Activated CD4-positive, alpha-beta T cell treated with anti-CD3 and anti-CD28 coated beads, Interleukin-2, amount 50 U/mL, for 24 hours (primary cell): ENCODE data around the gene CARD11.

Source experiments
- DNase-seq, 2 donors: peaks; one replicate each; pipeline ENCODE4 v3.0.0-alpha.2; 2020; ENCODE audit warnings: low read depth in 1 of 2, low spot score in 1 of 2

Gene CARD11

DNA sequence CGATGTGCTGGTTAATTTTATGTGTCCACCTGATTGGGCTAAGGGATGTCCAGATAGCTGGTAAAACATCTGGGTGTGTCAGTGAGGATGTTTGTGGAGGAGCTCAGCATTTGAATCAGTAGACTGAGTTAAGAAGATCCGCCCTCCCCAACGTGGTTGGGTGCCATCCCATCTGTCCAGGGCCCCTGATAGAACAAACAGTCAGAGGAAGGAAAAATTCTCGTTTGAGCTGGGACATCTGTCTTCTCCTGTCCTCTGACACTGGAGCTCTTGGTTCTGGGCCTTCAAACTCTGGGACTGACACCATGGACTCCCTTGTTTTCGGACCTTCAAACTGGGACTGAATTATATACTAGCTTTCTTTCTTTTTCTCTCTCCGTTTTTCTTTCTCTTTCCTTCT is 59.6 kb downstream of the CARD11 start:
- no peak for DNase-seq

DNA sequence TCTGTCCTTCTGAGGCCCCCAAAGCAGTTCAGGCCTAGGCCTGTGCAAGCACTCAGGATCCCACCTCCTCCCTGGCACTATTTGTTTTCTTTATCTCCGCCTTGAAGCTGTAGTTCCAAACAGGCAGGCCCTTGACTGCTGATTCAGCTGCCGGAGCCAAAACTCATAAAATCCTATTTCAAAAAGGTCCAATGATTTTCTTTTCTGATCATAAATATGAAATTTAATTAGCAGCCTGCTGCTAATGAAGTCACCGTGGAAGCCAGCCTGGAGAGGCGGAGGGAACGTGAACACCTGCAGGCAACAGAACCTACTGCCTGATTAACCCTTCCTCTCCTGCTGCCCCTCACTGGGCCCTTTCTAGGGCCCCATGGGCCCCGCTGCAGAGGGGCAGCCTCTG is 60.1 kb downstream of the CARD11 start:
- DNase-seq = no peak

DNA sequence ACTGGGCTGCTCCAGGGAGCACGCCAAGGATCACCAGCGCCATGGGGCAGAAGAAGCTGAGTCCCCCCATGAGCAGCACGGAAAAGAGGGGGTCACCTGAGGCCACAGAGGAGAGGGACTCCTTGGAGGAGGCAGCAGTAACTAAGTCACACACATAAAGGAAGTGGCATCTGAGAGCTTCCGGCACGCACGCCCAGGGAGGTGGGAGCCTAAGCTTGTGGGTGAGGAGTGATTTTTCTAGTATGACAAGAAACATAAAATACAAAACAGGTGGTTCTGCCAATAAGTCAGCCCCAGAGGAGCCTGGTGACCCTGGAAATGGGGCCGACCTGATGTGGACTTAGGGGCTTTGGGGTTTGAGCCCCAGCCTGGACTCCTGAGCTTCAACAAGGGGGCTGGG is 60.8 kb downstream of the CARD11 start:
- peak in 1 of 2 donors; percentile 35 for DNase-seq

DNA sequence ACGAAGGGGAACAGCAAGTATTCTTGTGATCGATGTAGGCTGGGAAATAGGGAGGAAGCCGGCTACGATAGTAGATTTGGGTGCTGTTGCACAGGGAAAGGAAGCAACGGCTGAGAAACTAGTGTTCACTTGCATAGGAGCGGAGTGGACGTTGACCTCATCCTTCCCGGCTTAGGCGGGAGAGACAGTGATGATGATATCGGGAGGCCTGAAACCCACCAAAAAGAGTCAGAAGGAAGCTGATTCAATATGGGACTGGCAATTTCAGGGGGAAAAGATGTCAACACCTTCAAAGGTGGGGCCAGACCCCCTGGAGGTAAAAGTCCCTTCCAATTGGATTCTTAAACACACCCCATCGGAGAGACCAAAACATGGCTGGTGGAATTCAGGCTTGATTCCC is 61.3 kb downstream of the CARD11 start:
- no peak for DNase-seq

DNA sequence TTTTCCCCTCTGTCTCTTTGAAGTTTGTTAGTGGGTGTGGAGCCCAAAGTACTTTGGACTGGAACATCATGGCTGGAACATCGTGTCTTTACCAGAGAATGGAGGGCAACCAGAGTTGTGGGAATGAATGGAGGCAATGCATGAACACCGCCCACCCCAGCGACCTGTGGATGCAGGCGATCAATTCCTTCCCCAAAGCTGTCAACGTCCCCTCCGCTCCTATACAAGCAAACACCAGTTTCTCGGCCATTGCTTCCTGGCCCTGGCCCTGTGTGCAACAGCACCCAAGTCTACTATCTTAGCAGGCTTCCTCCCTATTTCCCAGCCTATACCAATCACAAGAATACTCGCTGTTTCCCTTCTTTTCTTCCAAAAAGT is 62.6 kb downstream of the CARD11 start:
- DNase-seq = no peak

DNA sequence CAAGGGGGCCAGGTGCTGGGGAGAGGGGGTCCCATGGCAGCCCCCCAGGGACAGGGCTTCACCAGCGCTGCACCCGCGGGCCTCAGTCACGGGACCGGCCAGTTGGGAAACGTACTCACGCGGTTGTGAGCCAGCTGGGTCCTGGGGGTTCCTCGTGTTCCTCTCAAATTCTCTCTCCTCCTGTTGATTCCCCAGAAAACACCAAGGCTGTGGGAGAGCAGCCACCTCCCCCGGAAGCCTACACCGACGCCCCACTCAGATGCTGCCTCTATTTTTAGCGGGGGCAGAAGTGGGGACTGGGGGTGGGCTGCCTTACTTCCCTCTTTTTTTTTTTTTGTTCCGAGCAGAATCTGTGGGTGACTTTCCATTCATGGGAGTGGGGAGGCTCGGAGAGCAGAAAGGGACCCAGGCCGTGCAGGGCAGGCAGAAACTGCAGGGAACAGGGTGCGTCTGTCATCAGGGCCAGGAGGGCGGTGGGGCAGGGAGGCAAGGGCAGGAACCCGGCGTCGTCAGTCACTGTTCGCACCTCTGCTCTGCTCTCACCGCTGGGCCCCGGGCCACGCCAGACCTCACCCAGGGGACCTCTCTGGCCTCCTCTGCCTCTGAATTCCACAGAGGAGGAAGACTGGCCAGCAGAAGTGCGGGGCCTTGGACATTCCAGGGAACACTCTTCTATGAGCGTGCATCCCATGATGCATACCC is 63.1 kb downstream of the CARD11 start:
- no peak for DNase-seq

DNA sequence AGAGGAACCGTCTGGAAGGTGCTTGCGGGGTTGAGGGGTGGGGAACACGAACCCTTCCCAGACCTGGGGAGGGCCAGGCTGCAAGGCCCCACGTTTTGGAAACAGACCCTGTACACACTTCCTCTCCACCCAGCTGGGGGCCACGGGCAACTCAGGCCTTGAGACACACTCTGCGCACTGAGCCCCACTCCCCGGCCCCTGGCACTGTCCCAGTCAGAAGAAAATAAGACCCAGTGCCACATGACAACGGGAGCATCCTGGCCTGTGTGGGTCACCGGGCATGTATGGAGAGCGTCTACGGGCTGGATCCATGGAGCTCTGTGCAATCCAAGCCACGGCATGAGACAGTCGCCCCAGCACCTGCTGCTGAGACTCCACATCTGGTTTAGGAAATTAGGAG is 63.7 kb downstream of the CARD11 start:
- no peak for DNase-seq

DNA sequence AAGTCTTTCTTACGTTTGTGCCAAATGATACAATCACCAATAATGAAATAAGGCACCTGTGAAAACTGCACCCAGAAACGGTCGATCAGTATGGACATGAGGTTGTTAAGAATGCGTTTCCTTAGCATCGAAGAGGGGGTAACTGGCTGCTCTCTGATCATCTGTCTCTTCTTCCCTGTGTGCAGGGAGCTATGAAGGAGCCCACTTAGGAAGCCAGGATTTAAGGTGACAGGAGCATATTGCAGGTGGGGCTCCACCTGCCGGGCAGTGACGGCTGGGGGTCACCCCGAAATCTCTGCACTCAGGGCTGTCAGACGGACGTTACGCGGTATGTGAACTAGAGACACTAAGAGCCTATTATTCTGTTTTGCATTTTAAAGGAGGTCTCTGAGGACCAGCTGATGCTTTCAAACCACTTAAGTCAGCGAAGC is 64.5 kb downstream of the CARD11 start:
- DNase-seq = no peak

DNA sequence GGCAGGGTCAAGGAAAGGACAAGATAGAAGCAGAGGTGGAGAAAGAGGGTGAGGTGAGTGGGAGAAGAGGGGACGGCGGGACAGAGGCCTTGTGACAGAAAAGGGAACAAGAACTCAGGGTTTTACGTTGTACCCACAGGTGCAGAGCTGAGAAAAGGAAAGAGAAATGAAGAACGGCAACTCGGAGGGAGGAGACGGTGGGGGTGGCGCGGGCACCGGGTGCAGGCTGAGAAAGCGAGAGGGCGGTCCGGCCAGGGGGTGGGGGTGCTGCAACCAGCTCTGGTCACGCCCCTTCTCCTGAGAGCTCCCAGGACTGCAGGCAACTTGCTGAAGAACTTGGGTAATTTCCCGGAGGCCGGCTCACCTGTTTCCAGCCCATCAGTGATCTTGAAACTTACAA is 65.3 kb downstream of the CARD11 start:
- peak; percentile 60 to 89 for DNase-seq

DNA sequence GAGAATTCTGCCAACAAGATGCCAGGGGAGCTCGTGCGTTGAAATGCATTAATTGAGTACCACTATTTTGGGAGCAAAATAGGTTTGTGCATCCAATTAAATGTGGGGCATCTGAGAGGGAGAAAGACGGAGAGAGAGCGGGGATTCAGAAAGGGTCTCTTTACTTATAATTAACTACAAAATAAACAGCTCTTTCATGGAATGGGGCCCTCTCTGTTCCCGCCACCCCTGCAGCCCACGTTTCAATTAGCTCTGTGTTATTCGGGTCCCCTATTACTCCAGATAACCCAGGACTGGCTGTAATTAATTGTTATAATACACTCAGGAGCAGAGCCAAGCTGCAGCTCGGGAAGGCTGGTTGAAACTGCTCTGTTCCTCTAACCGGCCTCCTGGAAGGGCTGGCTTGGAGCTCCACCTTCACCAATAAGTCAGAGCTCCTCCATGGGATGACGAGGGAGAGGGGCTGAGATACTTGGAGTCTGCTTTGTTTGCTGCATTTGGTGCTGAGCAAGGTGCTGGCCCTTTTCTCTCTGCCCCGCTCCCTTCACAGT is 67.8 kb downstream of the CARD11 start:
- no peak for DNase-seq

DNA sequence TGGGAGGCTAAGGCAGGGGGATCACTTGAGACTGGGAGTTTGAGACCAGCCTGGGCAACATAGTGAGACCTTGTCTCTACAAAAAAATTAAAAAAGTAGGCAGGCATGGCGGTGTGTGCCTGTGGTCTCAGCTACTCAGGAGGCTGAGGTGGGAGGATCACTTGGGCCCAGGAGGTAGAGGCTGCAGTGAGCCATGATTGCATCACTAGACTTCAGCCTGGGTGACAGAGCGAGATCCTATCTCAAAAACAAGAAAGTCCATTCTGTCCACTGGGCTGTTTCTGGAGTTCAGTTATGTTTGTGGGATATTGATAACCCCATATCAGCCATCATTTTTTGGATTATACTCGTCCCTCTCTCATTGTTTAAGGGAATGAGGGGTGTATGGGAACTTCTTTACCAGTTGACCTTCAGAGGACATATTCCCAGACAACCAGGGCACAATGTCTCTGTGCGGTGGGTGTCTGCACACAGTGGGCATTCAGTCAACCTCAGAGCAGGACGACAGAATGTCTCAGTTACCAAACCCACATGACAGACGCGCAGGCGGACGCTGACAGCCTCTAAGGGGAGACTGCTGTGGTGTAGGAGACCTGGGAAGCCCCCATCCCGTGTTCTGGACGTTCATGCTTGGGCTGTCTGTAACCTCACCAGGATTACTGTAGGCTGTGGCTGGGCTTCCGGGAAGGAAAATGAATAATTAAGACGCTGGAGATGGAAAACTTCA is 69.4 kb downstream of the CARD11 start:
- no peak for DNase-seq

DNA sequence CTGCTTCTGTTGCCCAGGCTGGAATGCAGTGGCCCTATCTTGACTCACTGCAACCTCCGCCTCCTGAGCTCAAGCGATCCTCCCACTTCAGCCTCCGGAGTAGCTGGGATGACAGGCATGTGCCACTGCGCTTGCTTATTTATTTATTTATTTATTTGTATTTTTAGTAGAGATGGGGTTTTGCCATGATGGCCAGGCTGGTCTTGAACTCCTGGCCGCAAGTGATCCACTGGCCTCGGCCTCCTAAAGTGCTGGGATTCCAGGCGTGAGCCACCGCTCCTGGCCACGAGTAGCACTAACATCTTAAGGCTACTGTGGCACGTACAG is 70.9 kb downstream of the CARD11 start:
- no peak for DNase-seq

DNA sequence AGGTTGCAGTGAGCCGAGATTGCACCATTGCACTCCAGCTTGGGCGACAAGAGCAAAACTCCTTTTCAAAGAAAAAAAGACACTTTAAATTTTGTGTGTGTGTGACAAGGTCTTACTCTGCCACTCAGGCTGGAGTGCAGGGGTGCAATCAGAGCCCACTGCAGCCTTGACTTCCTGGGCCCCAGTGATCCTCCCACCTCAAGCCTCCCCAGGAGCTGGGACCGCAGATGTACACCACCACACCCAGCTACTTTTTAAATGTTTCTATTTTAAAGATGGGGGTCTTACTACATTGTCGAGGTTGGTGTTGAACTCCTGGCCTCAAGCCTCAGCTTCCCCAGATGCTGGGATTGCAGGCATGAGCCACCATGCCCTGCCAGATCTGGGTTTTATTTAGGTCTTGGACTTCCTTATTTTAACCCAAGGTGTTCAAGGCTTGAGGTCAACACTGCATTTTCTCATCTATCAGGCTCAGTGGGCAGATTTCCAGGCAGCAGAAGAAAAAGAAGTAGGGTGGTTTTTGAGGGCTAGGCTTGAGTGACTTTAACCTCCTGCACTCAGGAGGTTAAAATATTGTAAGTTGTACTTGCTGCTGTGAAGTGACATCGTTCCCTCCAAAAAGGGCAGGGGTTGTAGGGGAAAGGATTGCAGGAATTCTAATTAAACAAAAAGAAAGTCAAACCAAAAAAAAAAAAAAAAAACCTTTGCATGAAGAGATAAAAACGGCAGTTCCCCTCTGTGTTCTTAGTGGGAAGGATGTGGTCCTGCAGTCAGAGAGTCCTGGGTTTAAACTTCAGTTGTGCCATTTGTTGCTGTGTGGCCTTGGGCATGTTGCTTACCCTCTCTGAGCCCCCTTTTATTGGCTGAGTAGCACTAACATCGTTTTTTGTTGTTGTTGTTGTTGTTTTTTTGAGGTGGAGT is 71.5 kb downstream of the CARD11 start:
- DNase-seq = no peak

DNA sequence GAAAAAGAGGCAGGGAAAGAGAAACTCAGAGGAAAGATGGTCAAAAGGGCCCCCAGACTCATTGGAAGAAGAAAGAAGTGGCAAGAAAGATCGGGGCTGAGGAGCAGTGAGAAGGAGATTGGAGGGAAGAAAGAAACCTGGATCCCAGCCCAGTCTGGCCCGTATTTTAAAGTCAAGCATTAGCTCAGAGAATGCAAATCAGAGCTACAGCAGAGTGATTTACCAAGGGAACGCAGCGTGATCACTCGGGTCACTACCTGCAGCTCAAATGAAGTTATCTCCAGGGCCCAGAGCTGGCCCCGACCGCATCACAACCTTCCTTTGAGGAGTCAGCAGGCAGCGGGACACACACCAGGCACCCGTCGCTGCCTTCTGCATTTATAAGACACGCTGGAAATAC is 72.8 kb downstream of the CARD11 start:
- DNase-seq = no peak

DNA sequence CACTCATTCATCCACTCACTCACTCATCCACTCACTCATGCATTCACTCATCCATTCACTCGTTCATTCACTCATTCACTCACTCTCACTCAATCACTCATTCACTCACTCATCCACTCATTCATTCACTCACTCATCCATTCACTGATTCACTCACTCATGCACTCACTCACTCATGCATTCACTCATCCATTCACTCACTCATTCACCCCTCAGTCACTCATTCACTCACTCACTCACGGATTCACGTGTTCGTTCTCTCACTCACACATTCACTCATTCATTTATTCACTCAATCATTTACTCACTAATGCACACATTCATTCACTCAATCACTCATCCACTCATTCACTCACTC is 73.4 kb downstream of the CARD11 start:
- no peak for DNase-seq

DNA sequence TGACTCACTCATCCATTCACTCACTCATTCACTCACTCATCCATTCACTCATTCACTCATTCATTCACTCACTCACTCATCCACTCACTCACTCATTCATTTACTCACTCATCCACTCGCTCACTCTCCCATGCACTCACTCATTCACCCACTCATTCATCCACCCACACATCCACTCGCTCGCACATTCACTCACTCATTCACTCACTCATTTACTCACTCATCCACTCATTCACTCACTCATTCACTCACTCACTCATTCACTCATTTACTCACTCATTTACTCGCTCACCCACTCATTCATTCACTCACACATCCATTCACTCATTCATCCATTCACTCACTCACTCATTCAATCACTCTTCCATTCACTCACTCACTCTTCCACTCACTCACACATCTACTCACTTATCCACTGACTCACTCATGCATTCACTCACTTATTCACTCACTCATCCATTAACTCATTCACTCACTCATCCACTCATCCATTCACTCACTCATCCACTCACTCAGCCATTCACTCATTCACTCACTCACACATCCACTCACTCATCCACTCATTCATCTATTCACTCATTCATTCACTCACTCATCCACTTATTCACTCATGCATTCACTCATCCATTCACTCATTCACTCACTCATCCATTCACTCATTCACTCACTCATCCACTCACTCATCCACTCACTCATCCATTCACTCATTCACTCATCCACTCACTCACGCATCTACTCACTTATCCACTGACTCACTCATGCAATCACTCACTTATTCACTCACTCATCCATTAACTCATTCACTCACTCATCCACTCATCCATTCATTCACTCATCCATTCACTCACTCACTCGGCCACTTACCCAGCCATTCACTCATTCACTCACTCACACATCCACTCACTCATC is 74.0 kb downstream of the CARD11 start:
- no peak for DNase-seq

DNA sequence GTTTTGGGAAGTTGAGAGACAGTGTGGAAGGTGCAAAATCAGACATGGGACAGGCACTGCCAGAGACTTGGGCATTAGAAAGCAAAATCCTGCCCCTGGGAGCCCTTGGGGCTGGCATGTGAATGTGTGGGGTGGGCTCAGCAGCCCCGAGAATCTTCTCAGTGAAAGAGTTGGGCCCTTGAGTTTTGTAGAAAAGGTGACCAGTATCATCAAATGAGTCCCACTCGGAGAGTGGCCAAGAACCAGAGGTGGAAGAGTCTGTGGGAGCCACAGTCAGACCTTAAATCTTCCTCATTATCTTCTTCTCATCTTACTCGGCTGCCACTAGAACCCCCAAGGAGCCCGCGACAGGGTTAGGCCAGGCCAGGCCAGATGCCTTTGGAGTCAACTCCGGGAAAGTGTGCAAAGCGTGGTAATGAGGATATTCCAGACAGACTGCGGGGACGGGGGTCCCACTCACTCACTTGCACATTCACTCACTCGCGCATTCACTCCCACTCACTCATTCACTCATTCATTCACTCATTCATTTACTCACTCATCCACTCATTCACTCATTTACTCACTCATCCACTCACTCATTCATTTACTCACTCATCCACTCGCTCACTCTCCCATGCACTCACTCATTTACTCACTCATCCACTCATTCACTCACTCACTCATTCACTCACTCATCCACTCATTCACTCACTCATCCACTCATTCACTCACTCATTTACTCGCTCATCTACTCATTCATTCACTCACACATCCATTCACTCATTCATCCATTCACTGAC is 74.9 kb downstream of the CARD11 start:
- DNase-seq = no peak

DNA sequence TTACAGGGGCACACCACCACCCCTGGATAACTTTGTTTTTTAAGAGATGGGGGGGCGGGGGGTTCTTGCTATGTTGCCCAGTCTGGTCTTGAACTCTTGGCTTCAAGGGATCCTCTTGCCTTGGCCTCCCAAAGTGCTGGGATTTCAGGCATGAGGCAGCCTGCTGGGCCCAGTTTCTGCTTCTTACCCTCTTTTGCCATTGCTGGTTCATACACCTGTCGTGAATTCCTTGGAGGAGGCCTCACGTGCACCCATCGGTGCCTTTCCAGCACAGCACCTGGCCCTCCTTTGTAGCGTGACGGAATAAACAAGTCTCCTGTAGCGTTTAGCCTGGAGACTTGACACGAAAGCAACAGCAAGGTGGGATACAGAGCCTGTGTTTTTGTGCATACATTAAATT is 75.5 kb downstream of the CARD11 start:
- DNase-seq = no peak

DNA sequence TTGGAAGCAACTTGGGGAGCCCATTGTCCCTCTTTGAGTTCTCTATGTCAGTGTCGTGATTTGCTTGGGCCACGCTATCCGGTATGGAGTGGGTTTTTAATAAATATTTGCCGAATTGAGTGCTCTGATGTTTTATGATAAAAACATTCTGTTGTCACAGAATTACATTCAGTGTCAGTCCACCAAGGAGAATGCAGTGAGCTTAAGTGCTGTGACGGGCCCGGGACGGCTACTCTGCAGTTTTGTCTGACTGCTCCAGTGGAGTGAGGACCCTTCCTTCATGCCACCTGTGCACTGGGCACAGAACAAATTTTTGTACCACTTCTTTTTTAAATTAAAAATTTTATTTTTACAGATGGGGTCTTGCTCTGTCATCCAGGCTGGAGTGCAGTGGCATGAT is 76.0 kb downstream of the CARD11 start:
- no peak for DNase-seq

DNA sequence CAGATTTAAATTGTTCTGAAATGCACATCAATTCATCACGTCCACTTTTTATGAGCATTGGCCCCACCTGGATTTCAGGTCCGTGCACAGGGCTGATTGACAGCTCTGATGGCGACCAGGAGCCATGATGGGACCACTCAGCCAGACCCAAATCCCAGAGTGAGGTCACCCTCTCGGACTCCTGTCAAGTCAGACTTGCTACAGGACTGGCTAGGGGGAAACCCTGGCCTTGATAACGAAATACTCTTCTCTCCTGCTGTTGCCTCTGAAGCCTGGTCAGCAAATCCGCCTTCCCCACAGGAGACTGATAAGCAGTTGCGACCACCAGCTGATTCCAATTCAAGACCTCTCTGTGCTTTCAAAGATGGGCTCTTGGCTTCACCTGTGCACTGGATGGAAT is 76.4 kb downstream of the CARD11 start:
- DNase-seq = no peak
